Activated CD8-positive, alpha-beta T cell treated with anti-CD3 and anti-CD28 coated beads for 36 hours (primary cell): ENCODE measurements around the gene WFIKKN2. TPM values are rescaled to one million over a fixed set of nuclear protein-coding genes. Genes with fewer than 3 reads are reported as not detected.

Experiments used
- ATAC-seq: fragments of 200-7000 bp; cut with Tn5 transposase; one replicate; pipeline ENCODE4 v1.10.0; 2021; ENCODE audit warnings: mild to moderate bottlenecking, moderate library complexity
- CTCF ChIA-PET: fragments of 350-600 bp; sonication (Branson Sonifier 250); formaldehyde crosslinking; loops from one replicate; lab custom pipeline; 2021; ENCODE audit warnings: antibody characterized with exemption; lab: Charles Lee
- POLR2A ChIA-PET: fragments of 350-600 bp; sonication (Branson Sonifier 250); formaldehyde crosslinking; loops from one replicate; lab custom pipeline; 2021; ENCODE audit warnings: antibody characterized with exemption; lab: Charles Lee
- DNase-seq: peaks from one replicate; pipeline ENCODE4 v3.0.0-alpha.2; 2020
- H3K27ac Mint-ChIP-seq: one replicate; pipeline ENCODE4 v1.8.0; 2021; ENCODE audit warnings: mild to moderate bottlenecking, mixed read lengths
- H3K27me3 Mint-ChIP-seq: one replicate; pipeline ENCODE4 v1.8.0; 2021; ENCODE audit warnings: mixed read lengths
- H3K36me3 Mint-ChIP-seq: one replicate; pipeline ENCODE4 v1.8.0; 2021; ENCODE audit warnings: low read depth, mixed read lengths
- H3K4me1 Mint-ChIP-seq: one replicate; pipeline ENCODE4 v1.8.0; 2021; ENCODE audit warnings: low read depth, mixed read lengths
- H3K4me3 Mint-ChIP-seq: one replicate; pipeline ENCODE4 v1.8.0; 2021; ENCODE audit warnings: mild to moderate bottlenecking, moderate library complexity, mixed read lengths
- H3K9me3 Mint-ChIP-seq: one replicate; pipeline ENCODE4 v1.8.0; 2021; ENCODE audit warnings: mixed read lengths
- CTCF ChIP-seq: fragments of 200-600 bp; IDR thresholded peaks from one replicate; pipeline ENCODE4 v1.8.0; 2022; ENCODE audit warnings: antibody characterized with exemption, mild to moderate bottlenecking
- intact Hi-C: fragments of 100-400 bp; cut with micrococcal nuclease; formaldehyde crosslinking; loops from one replicate; pipeline ENCODE4 v1.10.0; 2022
- total RNA-seq, 2 experiments: library from RNA; stranded (reverse); gene quantifications; one replicate each; pipeline ENCODE4 v1.2.3, GENCODE V29; 2021

WFIKKN2 gene
- total RNA-seq, 2 experiments from 2014 or later: not detected

- no peak overlapping the region for H3K4me3 Mint-ChIP-seq
- peaks cover 6% of the 10 kb centered on the region for H3K4me1 Mint-ChIP-seq
- H3K27me3 Mint-ChIP-seq: peaks cover 10% of the 10 kb centered on the region
- no peaks in the 10 kb centered on the region for H3K9me3 Mint-ChIP-seq
- intact Hi-C loops: no loop called here
- H3K36me3 Mint-ChIP-seq: no peaks in the 10 kb centered on the region
- TF ChIP-seq CTCF: no peak
- H3K27ac Mint-ChIP-seq: no peak overlapping the region
- ChIA-PET CTCF (interaction anchor here (1.2 kb wide), 1 partner anchor 137 kb away, joined by 4 read pairs; no protein-coding TSS in a partner anchor), POLR2A (no interaction called here)
- DNase-seq (no peak), ATAC-seq (no peak)
These were observed 14.7 kb upstream of the WFIKKN2 start for GRCh38 chr17:50820651-50821050.

- H3K27me3 Mint-ChIP-seq: peaks cover 4% of the 10 kb centered on the region
- POLR2A ChIA-PET: interaction anchor here (0.7 kb wide), 1 partner anchor 23 kb away, joined by 3 read pairs; no protein-coding TSS in a partner anchor
- no peak for TF ChIP-seq CTCF
These were observed 12.8 kb upstream of the WFIKKN2 start for GRCh38 chr17:50822550-50822949.

GRCh38 chr17:50824429-50824828 lies 11.0 kb upstream of the WFIKKN2 start:
- no peak for ATAC-seq
- Mint-ChIP-seq H3K9me3 (no peaks in the 10 kb centered on the region), H3K27ac (no peak overlapping the region), H3K27me3 (peaks cover 1% of the 10 kb centered on the region), H3K36me3 (no peaks in the 10 kb centered on the region), H3K4me1 (no peaks in the 10 kb centered on the region), H3K4me3 (no peak overlapping the region)
- intact Hi-C loops: no loop called here
- ChIA-PET POLR2A (interaction anchor here (0.9 kb wide), 1 partner anchor 345 kb away, joined by 3 read pairs; no protein-coding TSS in a partner anchor), CTCF (no interaction called here)
- no peak for TF ChIP-seq CTCF
- DNase-seq: no peak

More at GRCh38 chr17:50822550-50822949, 12.8 kb upstream of the WFIKKN2 start:
- CTCF ChIA-PET: interaction anchor here (1.2 kb wide), 1 partner anchor 38 kb away, joined by 3 read pairs; no protein-coding TSS in a partner anchor
- no peak for DNase-seq
- H3K4me3 Mint-ChIP-seq: no peak overlapping the region
- no peaks in the 10 kb centered on the region for H3K36me3 Mint-ChIP-seq
- H3K27ac Mint-ChIP-seq: no peak overlapping the region
- no peaks in the 10 kb centered on the region for H3K9me3 Mint-ChIP-seq
- intact Hi-C loops: no loop called here
- H3K4me1 Mint-ChIP-seq: peaks cover 6% of the 10 kb centered on the region
- no peak for ATAC-seq

- H3K4me3 Mint-ChIP-seq: no peak overlapping the region
- H3K27ac Mint-ChIP-seq: no peak overlapping the region
- H3K36me3 Mint-ChIP-seq: no peaks in the 10 kb centered on the region
- no peaks in the 10 kb centered on the region for H3K4me1 Mint-ChIP-seq
- intact Hi-C loops: no loop called here
- peaks cover 1% of the 10 kb centered on the region for H3K27me3 Mint-ChIP-seq
- ATAC-seq: no peak
- no peak for DNase-seq
- ChIA-PET CTCF (interaction anchor here (1.4 kb wide), 1 partner anchor 14 kb away, joined by 4 read pairs; no protein-coding TSS in a partner anchor), POLR2A (interaction anchor here (0.9 kb wide), 1 partner anchor 346 kb away, joined by 3 read pairs; no protein-coding TSS in a partner anchor)
- no peaks in the 10 kb centered on the region for H3K9me3 Mint-ChIP-seq
- no peak for TF ChIP-seq CTCF
These were observed 10.2 kb upstream of the WFIKKN2 start for GRCh38 chr17:50825188-50825587.

- TF ChIP-seq CTCF: no peak
- peaks cover 1% of the 10 kb centered on the region for H3K27me3 Mint-ChIP-seq
- no peak overlapping the region for H3K4me3 Mint-ChIP-seq
- H3K36me3 Mint-ChIP-seq: no peaks in the 10 kb centered on the region
- no peak for DNase-seq
- H3K4me1 Mint-ChIP-seq: no peaks in the 10 kb centered on the region
- no peak overlapping the region for H3K27ac Mint-ChIP-seq
- intact Hi-C loops: no loop called here
- POLR2A ChIA-PET: no interaction called here
- ATAC-seq: no peak
- CTCF ChIA-PET: interaction anchor here (0.6 to 1.7 kb wide), 4 partner anchors 10 to 277 kb away, joined by 3 to 8 read pairs (median 3); no protein-coding TSS in a partner anchor
- H3K9me3 Mint-ChIP-seq: no peaks in the 10 kb centered on the region
These were observed 6.7 kb upstream of the WFIKKN2 start for GRCh38 chr17:50828508-50829170.
